ENCODE measurements around the gene SMAD9. TPM values are rescaled to one million over a fixed set of nuclear protein-coding genes. Genes with fewer than 3 reads are reported as not detected.

The SMAD9 gene
- total RNA-seq, 3 donors from 2014 or later (not counting 1 experiment from before 2014, with no cell fraction given), result not detected

DNA sequence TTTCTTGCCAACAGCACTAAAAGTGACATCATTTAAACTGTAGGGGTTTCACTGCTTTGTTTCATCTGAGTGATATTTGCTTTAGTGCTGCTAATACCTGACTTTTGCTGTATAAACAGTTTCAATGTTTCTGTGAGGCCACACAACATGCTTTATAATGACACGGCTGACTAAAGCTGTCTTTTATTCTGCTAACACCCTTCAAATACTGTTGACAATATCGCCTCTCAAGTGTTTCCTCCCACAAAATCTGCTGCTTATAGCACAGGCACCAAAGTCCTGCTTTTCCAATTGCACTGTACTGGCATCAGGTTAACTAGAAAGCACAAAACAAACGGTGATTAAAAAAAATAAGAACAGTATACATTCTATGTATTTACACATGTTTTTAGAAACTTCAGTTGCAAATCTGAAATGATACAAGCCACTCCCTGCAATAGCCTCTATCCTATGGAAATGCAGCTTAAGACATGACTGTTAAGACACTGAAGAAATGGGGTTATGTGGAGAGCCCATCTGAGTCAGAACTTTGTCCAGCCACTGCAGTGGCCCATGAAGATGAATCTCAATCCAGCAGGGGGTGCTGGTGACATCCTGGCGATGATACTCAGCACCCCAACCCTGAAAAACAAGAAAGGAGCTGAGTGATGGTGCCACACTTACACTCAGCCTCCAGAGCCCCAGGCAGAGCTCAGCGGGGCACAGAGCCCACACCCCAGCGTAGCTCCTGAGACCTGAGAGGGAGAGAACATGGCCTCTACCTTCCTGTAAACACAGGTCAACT lies 71.6 kb downstream of the SMAD9 start:
- ATAC-seq (no peak), DNase-seq (peak in 1 of 2 donors; percentile 5)
- TF ChIP-seq, protein P1, sequence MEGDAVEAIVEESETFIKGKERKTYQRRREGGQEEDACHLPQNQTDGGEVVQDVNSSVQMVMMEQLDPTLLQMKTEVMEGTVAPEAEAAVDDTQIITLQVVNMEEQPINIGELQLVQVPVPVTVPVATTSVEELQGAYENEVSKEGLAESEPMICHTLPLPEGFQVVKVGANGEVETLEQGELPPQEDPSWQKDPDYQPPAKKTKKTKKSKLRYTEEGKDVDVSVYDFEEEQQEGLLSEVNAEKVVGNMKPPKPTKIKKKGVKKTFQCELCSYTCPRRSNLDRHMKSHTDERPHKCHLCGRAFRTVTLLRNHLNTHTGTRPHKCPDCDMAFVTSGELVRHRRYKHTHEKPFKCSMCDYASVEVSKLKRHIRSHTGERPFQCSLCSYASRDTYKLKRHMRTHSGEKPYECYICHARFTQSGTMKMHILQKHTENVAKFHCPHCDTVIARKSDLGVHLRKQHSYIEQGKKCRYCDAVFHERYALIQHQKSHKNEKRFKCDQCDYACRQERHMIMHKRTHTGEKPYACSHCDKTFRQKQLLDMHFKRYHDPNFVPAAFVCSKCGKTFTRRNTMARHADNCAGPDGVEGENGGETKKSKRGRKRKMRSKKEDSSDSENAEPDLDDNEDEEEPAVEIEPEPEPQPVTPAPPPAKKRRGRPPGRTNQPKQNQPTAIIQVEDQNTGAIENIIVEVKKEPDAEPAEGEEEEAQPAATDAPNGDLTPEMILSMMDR (IDR thresholded peaks at IDR 0.05), result no peak
- intact Hi-C loops (cut with micrococcal nuclease), result no loop called here
- Histone ChIP-seq H3K27ac (ENCODE audit: low read length) (no peak overlapping the region), H3K9me3 (ENCODE audit: control insufficient read depth, insufficient read depth, low read length) (no peaks in the 10 kb centered on the region), H3K4me1 (ENCODE audit: control insufficient read depth, insufficient read depth, low read length) (no peaks in the 10 kb centered on the region), H3K27me3 (ENCODE audit: control insufficient read depth, insufficient read depth, low read length) (no peaks in the 10 kb centered on the region), H3K36me3 (ENCODE audit: control insufficient read depth, insufficient read depth, low read length) (no peaks in the 10 kb centered on the region), H3K4me3 (ENCODE audit: low read length) (no peak overlapping the region)
- H3K36me3 Mint-ChIP-seq, result no peaks in the 10 kb centered on the region
- peaks cover 7 to 10% of the 10 kb centered on the region in 2 donors for H3K27me3 Mint-ChIP-seq (ENCODE audit: low read depth in 2 of 2)
- H3K9me3 Mint-ChIP-seq, result no peaks in the 10 kb centered on the region
- no peaks in the 10 kb centered on the region for H3K4me1 Mint-ChIP-seq
- H3K4me3 Mint-ChIP-seq, result no peak overlapping the region
- 62% methylated on average over 6 of the region's 6 CpGs for WGBS (ENCODE audit: insufficient coverage)
- H3K27ac Mint-ChIP-seq, result no peak overlapping the region

DNA sequence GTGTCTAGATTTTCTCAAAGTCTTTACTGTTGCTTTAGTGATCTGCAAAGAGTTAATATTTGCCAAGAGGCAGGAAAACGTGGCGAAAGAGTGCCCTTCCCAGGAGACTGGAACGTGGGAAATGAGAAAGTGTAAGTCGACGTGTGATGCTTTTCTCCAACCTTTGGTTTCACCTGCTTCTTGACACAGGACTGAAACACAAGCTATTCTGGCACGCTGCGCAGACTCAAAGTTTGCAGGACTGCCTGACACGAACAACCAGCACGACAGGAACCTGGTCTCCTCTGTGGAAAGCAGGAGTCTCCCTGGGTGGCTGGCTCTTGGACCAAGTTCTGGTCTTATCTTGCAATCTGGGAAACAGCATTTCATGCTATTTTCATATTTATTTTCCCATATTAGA lies 72.4 kb downstream of the SMAD9 start:
- Histone ChIP-seq H3K36me3 (ENCODE audit: control insufficient read depth, insufficient read depth, low read length) (no peaks in the 10 kb centered on the region), H3K27ac (ENCODE audit: low read length) (no peak overlapping the region), H3K4me3 (ENCODE audit: low read length) (no peak overlapping the region), H3K4me1 (ENCODE audit: control insufficient read depth, insufficient read depth, low read length) (no peaks in the 10 kb centered on the region), H3K9me3 (ENCODE audit: control insufficient read depth, insufficient read depth, low read length) (no peaks in the 10 kb centered on the region), H3K27me3 (ENCODE audit: control insufficient read depth, insufficient read depth, low read length) (no peaks in the 10 kb centered on the region)
- intact Hi-C loops (cut with micrococcal nuclease), result no loop called here
- WGBS (ENCODE audit: insufficient coverage), result 83% methylated on average over 9 of the region's 9 CpGs
- DNase-seq, result no peak
- H3K9me3 Mint-ChIP-seq, result no peaks in the 10 kb centered on the region
- no peak for ATAC-seq
- TF ChIP-seq, protein P1 (IDR thresholded peaks at IDR 0.05), result no peak
- H3K27ac Mint-ChIP-seq, result no peak overlapping the region
- no peak overlapping the region for H3K4me3 Mint-ChIP-seq
- H3K27me3 Mint-ChIP-seq (ENCODE audit: low read depth in 2 of 2), result peaks cover 7 to 10% of the 10 kb centered on the region in 2 donors
- H3K4me1 Mint-ChIP-seq, result no peaks in the 10 kb centered on the region
- H3K36me3 Mint-ChIP-seq, result no peaks in the 10 kb centered on the region

DNA sequence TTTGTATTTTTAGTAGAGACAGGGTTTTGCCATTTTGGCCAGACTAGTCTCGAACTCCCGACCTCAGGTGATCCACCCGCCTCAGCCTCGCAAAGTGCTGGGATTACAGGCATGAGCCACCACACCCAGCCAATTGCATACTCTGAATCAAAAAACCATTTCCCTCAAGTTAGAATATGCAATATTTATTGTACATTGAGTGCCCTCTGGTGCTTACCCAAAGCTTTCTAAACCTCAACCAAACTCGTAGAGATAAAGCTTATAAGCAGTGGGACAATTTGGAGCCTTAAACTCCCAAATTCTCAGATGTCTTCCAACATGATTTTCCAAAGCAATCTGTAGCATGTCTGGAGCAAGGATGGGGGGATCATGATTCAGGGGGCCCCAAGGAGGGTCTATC lies 78.6 kb downstream of the SMAD9 start:
- ATAC-seq (no peak), DNase-seq (no peak)
- Histone ChIP-seq H3K9me3 (ENCODE audit: control insufficient read depth, insufficient read depth, low read length) (no peaks in the 10 kb centered on the region), H3K4me3 (ENCODE audit: low read length) (no peak overlapping the region), H3K27ac (ENCODE audit: low read length) (no peak overlapping the region), H3K4me1 (ENCODE audit: control insufficient read depth, insufficient read depth, low read length) (no peaks in the 10 kb centered on the region), H3K36me3 (ENCODE audit: control insufficient read depth, insufficient read depth, low read length) (no peaks in the 10 kb centered on the region), H3K27me3 (ENCODE audit: control insufficient read depth, insufficient read depth, low read length) (no peaks in the 10 kb centered on the region)
- Mint-ChIP-seq H3K4me3 (no peak overlapping the region), H3K9me3 (no peaks in the 10 kb centered on the region), H3K27ac (no peak overlapping the region), H3K4me1 (no peaks in the 10 kb centered on the region), H3K36me3 (no peaks in the 10 kb centered on the region), H3K27me3 (ENCODE audit: low read depth in 2 of 2) (no peaks in the 10 kb centered on the region)
- WGBS (ENCODE audit: insufficient coverage), result 91% methylated on average over 4 of the region's 5 CpGs
- TF ChIP-seq, protein P1 (IDR thresholded peaks at IDR 0.05), result no peak
- intact Hi-C loops (cut with micrococcal nuclease), result no loop called here
